Hepatocyte (in vitro differentiated cells): Measurements from ENCODE around the gene GMPPB.

Source experiments
- CTCF ChIP-seq: fragments of 200-600 bp; sonication (generic); IDR thresholded peaks from 2 replicates; pipeline ENCODE4 v1.5.1; 2016; ENCODE audit warnings: antibody characterized with exemption, mild to moderate bottlenecking; ENCODE audit not compliant: poor library complexity
- EZH2 ChIP-seq: fragments of 200-600 bp; sonication (generic); IDR thresholded peaks from 2 replicates; pipeline ENCODE4 v1.6.1; 2016; ENCODE audit warnings: antibody characterized with exemption, mild to moderate bottlenecking, borderline replicate concordance

GRCh38 chr3:49715611-49716121, 8.1 kb downstream of the GMPPB start:
- TF ChIP-seq CTCF (no peak), EZH2 (no peak)
